Endothelial cell (in vitro differentiated cells): ENCODE results near the gene VPS18. TPM values are rescaled to one million over a fixed set of nuclear protein-coding genes. Genes with fewer than 3 reads are reported as not detected.

Experiments
- DNase-seq: peaks from one replicate; pipeline ENCODE4 v3.0.0; 2021; ENCODE audit warnings: low spot score
- H3K27ac Mint-ChIP-seq: one replicate; pipeline ENCODE4 v1.8.0; 2021; ENCODE audit warnings: mixed read lengths, inconsistent platforms; ENCODE audit not compliant: unreplicated experiment
- H3K27me3 Mint-ChIP-seq: one replicate; pipeline ENCODE4 v1.8.0; 2021; ENCODE audit warnings: mild to moderate bottlenecking, moderate library complexity, mixed read lengths, inconsistent platforms; ENCODE audit not compliant: unreplicated experiment
- H3K36me3 Mint-ChIP-seq: one replicate; pipeline ENCODE4 v1.8.0; 2021; ENCODE audit warnings: mild to moderate bottlenecking, low read depth, mixed read lengths, inconsistent platforms; ENCODE audit not compliant: unreplicated experiment
- H3K4me1 Mint-ChIP-seq: one replicate; pipeline ENCODE4 v1.8.0; 2021; ENCODE audit warnings: mild to moderate bottlenecking, mixed read lengths, inconsistent platforms; ENCODE audit not compliant: unreplicated experiment
- H3K4me3 Mint-ChIP-seq: one replicate; pipeline ENCODE4 v1.8.0; 2021; ENCODE audit warnings: mild to moderate bottlenecking, mixed read lengths, inconsistent platforms; ENCODE audit not compliant: unreplicated experiment
- H3K9me3 Mint-ChIP-seq: one replicate; pipeline ENCODE4 v1.8.0; 2021; ENCODE audit warnings: mixed read lengths, inconsistent platforms; ENCODE audit not compliant: unreplicated experiment
- CTCF ChIP-seq: fragments of 200-600 bp; sonication (generic); IDR thresholded peaks from one replicate; pipeline ENCODE4 v1.5.0; 2021; ENCODE audit warnings: antibody characterized with exemption; ENCODE audit not compliant: unreplicated experiment
- total RNA-seq: library from RNA; stranded (reverse); fragmentation: NEBNext Ultra II Directional; extraction: Animal tissue kit (Norgen Biotek cat#: 25700); gene quantifications from one replicate; pipeline ENCODE4 v1.2.1, GENCODE V29; 2021; ENCODE audit not compliant: unreplicated experiment

VPS18 gene
- total RNA-seq, 1 donor from 2014 or later, result 39.2 TPM

DNA sequence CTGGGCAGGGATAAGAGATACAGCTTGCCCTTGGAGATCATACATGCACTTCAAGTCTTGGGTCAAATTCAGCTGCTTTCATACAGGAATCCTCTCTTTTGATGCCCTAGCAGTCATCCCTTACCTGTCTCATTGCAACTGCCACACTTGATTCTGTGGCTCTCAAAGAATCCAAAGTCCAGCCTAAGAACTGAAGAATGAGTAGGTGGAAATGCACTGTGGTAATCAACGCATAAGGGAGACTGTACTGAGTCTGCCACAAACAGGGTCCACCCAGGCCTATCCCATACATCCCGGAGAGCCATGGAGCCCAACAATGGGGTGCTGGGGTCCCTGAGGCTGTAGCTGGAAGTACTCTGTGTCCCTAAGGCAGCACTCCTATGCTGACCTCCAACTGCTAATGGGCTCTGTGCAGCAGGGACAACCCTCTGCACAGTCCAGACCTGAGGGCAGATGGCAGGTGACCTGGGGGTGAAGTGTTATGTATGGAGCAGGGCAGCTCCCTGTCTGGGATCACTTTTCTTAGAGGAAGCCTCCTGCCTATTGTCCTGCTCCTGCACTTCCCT, 1.7 kb upstream of the VPS18 start:
- Mint-ChIP-seq H3K4me3 (peak overlapping the region; percentile 69), H3K27ac (no peak overlapping the region), H3K36me3 (peaks cover 5% of the 10 kb centered on the region), H3K4me1 (peaks cover 18% of the 10 kb centered on the region), H3K27me3 (peaks cover 8% of the 10 kb centered on the region), H3K9me3 (no peaks in the 10 kb centered on the region)
- no peak for TF ChIP-seq CTCF
- DNase-seq, result no peak

- Mint-ChIP-seq H3K27me3 (peaks cover 10% of the 10 kb centered on the region), H3K4me1 (peaks cover 18% of the 10 kb centered on the region), H3K9me3 (no peaks in the 10 kb centered on the region), H3K36me3 (peaks cover 5% of the 10 kb centered on the region), H3K27ac (no peak overlapping the region), H3K4me3 (peak overlapping the region; percentile 97)
- no peak for DNase-seq
- TF ChIP-seq CTCF, result no peak
Measured at GRCh38 chr15:40893019-40893670, 1.1 kb upstream of the VPS18 start.

DNA sequence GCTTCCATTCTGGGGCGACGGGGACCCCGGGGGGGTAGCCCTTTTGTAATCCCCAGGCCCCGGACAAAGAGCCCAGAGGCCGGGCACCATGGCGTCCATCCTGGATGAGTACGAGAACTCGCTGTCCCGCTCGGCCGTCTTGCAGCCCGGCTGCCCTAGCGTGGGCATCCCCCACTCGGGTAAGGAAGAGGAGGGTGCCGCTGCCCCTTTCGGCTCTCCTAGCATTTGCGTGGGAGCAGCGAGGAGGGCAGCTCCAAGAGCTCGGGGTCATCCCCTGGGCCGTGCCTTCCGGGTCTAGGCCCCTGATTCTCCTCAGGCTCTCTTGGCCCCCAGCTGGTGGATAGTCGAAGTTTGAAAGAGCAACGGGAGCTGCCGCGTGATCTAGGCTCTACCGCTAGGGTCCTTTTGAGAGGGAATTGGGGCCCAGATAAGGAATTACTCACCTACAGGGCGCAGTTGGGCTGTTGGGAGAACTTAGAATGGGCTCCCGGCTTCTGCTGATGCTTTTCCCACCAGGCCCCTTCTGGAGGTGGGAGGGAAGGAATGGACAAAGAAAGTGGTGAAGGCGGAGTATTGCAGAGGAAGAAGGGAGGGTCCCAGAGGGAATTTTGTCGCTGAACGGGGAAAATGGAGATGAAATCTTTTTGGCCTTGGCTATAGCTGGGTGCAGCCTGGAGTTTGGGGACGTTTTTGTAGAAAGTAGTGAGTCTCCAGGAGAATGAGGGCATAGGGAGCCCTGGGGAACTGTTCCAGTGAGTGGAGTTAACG, 615 bp downstream of the VPS18 start:
- peaks cover 12% of the 10 kb centered on the region for H3K27me3 Mint-ChIP-seq
- no peaks in the 10 kb centered on the region for H3K9me3 Mint-ChIP-seq
- no peak for TF ChIP-seq CTCF
- peak; percentile 67 for DNase-seq
- peak overlapping the region; percentile 94 for H3K27ac Mint-ChIP-seq
- H3K36me3 Mint-ChIP-seq, result peaks cover 9% of the 10 kb centered on the region
- H3K4me1 Mint-ChIP-seq, result peaks cover 18% of the 10 kb centered on the region
- H3K4me3 Mint-ChIP-seq, result peak overlapping the region; percentile 97

DNA sequence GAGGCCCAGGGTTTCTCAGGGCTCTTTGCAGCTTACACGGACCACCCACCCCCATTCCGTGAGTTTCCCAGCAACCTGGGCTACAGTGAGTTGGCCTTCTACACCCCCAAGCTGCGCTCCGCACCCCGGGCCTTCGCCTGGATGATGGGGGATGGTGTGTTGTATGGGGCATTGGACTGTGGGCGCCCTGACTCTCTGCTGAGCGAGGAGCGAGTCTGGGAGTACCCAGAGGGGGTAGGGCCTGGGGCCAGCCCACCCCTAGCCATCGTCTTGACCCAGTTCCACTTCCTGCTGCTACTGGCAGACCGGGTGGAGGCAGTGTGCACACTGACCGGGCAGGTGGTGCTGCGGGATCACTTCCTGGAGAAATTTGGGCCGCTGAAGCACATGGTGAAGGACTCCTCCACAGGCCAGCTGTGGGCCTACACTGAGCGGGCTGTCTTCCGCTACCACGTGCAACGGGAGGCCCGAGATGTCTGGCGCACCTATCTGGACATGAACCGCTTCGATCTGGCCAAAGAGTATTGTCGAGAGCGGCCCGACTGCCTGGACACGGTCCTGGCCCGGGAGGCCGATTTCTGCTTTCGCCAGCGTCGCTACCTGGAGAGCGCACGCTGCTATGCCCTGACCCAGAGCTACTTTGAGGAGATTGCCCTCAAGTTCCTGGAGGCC, 5.4 kb downstream of the VPS18 start:
- Mint-ChIP-seq H3K27ac (no peak overlapping the region), H3K27me3 (peaks cover 8% of the 10 kb centered on the region), H3K36me3 (peaks cover 29% of the 10 kb centered on the region), H3K9me3 (no peaks in the 10 kb centered on the region), H3K4me3 (no peak overlapping the region), H3K4me1 (peaks cover 30% of the 10 kb centered on the region)
- TF ChIP-seq CTCF, result no peak
- no peak for DNase-seq
